ENCODE data around the gene RBM7.

RBM7 gene

DNA sequence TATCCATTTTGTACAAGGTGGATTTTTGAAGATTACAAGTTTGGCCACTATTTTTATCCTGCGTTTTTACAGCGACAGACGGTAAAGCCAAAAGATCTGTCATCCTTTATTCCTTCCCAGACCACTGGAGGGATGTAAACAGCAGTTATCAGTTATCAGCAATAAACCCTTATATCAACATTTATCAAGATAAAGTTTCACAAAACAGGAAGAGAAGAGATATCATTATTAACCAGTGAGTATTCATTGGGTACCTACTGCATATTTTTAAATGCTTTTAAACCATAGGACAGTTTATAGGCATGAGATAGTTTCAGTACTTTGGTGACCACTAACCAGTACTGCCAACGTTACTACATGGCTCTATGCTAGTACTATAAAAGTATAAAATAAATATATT, 32.9 kb downstream of the RBM7 start:
- Histone ChIP-seq H3K27ac (ENCODE audit: poor library complexity, severe bottlenecking) (no peak overlapping the region), H3K27me3 (ENCODE audit: insufficient read depth, poor library complexity, severe bottlenecking) (no peaks in the 10 kb centered on the region), H3K9me3 (ENCODE audit: severe bottlenecking) (no peaks in the 10 kb centered on the region), H3K4me1 (ENCODE audit: insufficient read depth, poor library complexity, severe bottlenecking) (peaks cover 4% of the 10 kb centered on the region), H3K4me3 (ENCODE audit: severe bottlenecking) (no peak overlapping the region), H3K36me3 (ENCODE audit: low read depth) (no peaks in the 10 kb centered on the region)
- TF ChIP-seq, protein P1, sequence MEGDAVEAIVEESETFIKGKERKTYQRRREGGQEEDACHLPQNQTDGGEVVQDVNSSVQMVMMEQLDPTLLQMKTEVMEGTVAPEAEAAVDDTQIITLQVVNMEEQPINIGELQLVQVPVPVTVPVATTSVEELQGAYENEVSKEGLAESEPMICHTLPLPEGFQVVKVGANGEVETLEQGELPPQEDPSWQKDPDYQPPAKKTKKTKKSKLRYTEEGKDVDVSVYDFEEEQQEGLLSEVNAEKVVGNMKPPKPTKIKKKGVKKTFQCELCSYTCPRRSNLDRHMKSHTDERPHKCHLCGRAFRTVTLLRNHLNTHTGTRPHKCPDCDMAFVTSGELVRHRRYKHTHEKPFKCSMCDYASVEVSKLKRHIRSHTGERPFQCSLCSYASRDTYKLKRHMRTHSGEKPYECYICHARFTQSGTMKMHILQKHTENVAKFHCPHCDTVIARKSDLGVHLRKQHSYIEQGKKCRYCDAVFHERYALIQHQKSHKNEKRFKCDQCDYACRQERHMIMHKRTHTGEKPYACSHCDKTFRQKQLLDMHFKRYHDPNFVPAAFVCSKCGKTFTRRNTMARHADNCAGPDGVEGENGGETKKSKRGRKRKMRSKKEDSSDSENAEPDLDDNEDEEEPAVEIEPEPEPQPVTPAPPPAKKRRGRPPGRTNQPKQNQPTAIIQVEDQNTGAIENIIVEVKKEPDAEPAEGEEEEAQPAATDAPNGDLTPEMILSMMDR (IDR thresholded peaks at IDR 0.05; ENCODE audit: poor library complexity, severe bottlenecking) = no peak
- ATAC-seq (ENCODE audit: low read depth) (no peak), DNase-seq (ENCODE audit: low spot score) (no peak)

DNA sequence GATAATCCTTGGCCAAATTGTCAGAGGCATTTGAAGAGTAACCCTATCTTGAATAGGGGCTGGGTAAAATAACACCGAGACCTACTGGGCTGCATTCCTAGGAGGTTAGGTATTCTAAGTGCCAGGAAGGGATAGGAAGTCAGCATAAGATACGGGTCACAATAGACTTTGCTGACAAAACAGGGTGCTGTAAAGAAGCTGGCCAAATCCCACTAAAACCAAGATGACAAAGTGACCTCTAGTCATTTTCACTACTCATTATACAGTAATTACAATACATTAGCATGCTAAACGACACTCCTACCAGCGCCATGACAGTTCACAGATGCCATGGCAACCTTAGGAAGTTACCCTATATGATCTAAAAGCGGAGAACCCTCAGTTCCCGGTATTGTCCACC, 37.8 kb downstream of the RBM7 start:
- peaks cover 24% of the 10 kb centered on the region for H3K36me3 ChIP-seq (ENCODE audit: low read depth)
- peak overlapping the region; percentile 52 for H3K27ac ChIP-seq (ENCODE audit: poor library complexity, severe bottlenecking)
- no peak for DNase-seq (ENCODE audit: low spot score)
- H3K4me3 ChIP-seq (ENCODE audit: severe bottlenecking) = no peak overlapping the region
- ATAC-seq (ENCODE audit: low read depth) = no peak
- no peaks in the 10 kb centered on the region for H3K9me3 ChIP-seq (ENCODE audit: severe bottlenecking)
- no peaks in the 10 kb centered on the region for H3K27me3 ChIP-seq (ENCODE audit: insufficient read depth, poor library complexity, severe bottlenecking)
- H3K4me1 ChIP-seq (ENCODE audit: insufficient read depth, poor library complexity, severe bottlenecking) = peaks cover 16% of the 10 kb centered on the region
- TF ChIP-seq, protein P1 (IDR thresholded peaks at IDR 0.05; ENCODE audit: poor library complexity, severe bottlenecking) = no peak

DNA sequence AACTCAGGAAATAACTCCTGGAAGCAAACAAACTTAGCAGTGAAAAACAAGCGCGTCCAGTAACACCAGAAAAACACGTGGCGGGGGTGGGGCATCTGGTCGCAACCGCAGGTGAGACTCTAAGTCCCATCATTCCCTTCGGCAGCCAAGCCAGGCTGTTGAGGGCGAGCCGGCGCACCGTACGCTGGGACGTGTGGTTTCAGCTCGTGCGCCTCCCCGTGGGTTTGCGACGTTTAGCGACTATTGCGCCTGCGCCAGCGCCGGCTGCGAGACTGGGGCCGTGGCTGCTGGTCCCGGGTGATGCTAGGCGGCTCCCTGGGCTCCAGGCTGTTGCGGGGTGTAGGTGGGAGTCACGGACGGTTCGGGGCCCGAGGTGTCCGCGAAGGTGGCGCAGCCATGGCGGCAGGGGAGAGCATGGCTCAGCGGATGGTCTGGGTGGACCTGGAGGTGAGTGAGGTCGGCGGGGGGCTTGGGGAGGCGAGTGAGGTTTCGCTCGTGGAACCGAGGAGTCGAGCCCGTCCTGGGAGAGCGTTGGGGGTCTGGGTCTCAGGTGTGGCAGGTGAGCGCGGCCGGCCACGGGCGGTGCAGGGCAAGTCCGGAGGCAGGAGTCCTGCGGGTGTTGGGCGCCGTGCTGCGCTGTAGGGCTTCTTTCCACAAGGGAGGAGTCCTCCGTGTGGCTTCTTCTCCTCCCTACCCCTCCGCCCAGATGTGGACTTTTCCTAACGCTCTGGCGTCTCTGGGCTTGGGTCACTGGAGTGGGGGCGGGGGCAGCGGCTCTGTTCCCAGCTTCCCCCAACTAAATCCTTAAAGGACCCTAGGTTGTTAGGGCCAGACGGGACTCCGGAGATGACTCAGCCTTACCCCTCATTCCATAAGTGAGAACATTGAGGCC, 39.0 kb downstream of the RBM7 start, which contains the start of gene REXO2:
REXO2 (plus strand) TSS at position 239 of the 892 bp plus-strand sequence; CDS start at position 301, 62 bp downstream.
- Histone ChIP-seq H3K4me3 (ENCODE audit: severe bottlenecking) (peak within 1 kb of the TSS; percentile 86), H3K36me3 (ENCODE audit: low read depth) (peaks cover 35% of the 10 kb centered on the region), H3K27me3 (ENCODE audit: insufficient read depth, poor library complexity, severe bottlenecking) (no peaks in the 10 kb centered on the region), H3K9me3 (ENCODE audit: severe bottlenecking) (no peaks in the 10 kb centered on the region), H3K27ac (ENCODE audit: poor library complexity, severe bottlenecking) (peak within 1 kb of the TSS; percentile 52), H3K4me1 (ENCODE audit: insufficient read depth, poor library complexity, severe bottlenecking) (peaks cover 16% of the 10 kb centered on the region)
- TF ChIP-seq, protein P1 (IDR thresholded peaks at IDR 0.05; ENCODE audit: poor library complexity, severe bottlenecking) = peak; percentile 6
- peak; percentile 92 for ATAC-seq (ENCODE audit: low read depth)
- peak; percentile 95 for DNase-seq (ENCODE audit: low spot score)

DNA sequence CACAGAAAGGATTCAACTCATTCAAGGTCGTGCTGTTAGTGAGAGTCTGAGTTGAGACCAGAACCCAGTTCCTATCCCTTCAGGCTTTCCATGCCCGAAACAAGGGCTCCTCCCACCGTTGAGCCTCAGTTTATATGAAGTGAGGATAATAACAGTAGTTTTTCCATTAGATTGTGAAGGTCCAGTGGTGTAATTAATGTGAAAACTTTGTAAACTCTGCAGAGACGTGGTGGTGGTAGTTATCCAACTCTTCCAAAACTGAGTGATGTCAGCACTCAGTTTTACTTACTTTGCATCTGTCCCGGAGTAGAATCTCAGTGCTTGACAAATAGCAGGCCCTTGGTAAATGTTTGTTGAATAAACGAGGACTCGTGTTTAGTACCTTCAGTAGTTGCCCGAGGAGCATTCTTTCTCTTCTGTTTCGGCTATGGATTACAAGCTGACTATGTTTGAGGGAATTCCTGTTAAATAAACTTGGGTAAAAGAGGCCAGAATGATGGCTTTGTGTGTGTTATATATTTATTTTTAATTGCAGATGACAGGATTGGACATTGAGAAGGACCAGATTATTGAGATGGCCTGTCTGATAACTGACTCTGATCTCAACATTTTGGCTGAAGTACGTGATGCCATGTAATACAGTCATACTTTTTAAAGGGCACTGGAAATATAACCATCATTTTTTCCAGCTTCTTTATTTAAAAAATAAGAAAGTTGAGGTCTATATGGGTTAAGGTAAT, 39.8 kb downstream of the RBM7 start:
- Histone ChIP-seq H3K36me3 (ENCODE audit: low read depth) (peaks cover 43% of the 10 kb centered on the region), H3K4me3 (ENCODE audit: severe bottlenecking) (peak overlapping the region; percentile 86), H3K27me3 (ENCODE audit: insufficient read depth, poor library complexity, severe bottlenecking) (no peaks in the 10 kb centered on the region), H3K27ac (ENCODE audit: poor library complexity, severe bottlenecking) (peak overlapping the region; percentile 52), H3K9me3 (ENCODE audit: severe bottlenecking) (no peaks in the 10 kb centered on the region), H3K4me1 (ENCODE audit: insufficient read depth, poor library complexity, severe bottlenecking) (peaks cover 16% of the 10 kb centered on the region)
- TF ChIP-seq, protein P1 (IDR thresholded peaks at IDR 0.05; ENCODE audit: poor library complexity, severe bottlenecking) = peak; percentile 2
- DNase-seq (ENCODE audit: low spot score) (no peak), ATAC-seq (ENCODE audit: low read depth) (no peak)
